HAP-1 (cell line): ENCODE results near the gene MYBPC2.
A peak's percentile ranks its signal among the peaks of the same experiment; 100 is the strongest.
"Not testable (repeated sequence)": the region's sequence is repeated elsewhere in the genome, so short reads cannot be mapped to it uniquely, and the experiment has no call there.

ENCODE experiments used
- DNase-seq, 2 experiments: peaks; one replicate each; pipeline ENCODE4 v3.0.0-alpha.2; 2016 to 2020; ENCODE audit warnings: low spot score in 2 of 2
- H3K27me3 ChIP-seq: fragments of 250-450 bp; sonication (Bioruptor Pico); 2 replicates; pipeline ENCODE4 v1.5.1; 2020; ENCODE audit warnings: low read depth, mild to moderate bottlenecking, moderate library complexity
- H3K36me3 ChIP-seq: fragments of 250-450 bp; sonication (Bioruptor Pico); replicated peaks from 2 replicates; pipeline ENCODE4 v1.5.1; 2020; ENCODE audit warnings: mild to moderate bottlenecking
- H3K4me1 ChIP-seq: fragments of 250-450 bp; sonication (Bioruptor Pico); 2 replicates; pipeline ENCODE4 v1.5.1; 2020; ENCODE audit warnings: mild to moderate bottlenecking
- H3K4me3 ChIP-seq: fragments of 250-450 bp; sonication (Bioruptor Pico); 2 replicates; pipeline ENCODE4 v1.5.1; 2020; ENCODE audit warnings: mild to moderate bottlenecking, moderate library complexity
- H3K9me3 ChIP-seq: fragments of 250-450 bp; sonication (Bioruptor Pico); 2 replicates; pipeline ENCODE4 v1.5.1; 2020; ENCODE audit warnings: mild to moderate bottlenecking, moderate library complexity
- in situ Hi-C: fragments of 300-500 bp; cut with MboI; formaldehyde crosslinking; loops from 3 replicates; pipeline ENCODE4 v1.14.3; 2020; ENCODE audit warnings: low sequenced_read_pairs, inconsistent platforms, mixed read lengths

MYBPC2 gene

DNA sequence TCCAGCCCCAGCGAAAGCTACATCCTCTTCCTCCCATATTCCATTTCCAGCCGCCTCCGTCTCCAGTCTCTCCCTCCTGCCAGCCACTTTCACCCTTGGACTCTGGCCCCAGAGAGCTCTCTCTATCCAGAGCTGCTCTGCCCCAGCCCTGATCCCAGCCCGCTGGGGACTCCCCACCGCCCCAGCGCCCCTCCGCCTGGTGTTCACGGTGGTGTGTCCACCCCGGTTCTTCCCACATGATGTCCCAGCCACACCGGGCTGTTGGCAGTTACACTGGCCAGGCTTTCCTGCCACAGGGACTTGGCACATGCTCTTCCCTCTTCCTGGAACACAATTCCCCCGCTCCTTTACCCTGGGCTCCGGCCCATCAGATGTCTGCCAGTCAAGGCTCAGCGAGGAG lies 32.3 kb downstream of the MYBPC2 start:
- Histone ChIP-seq H3K9me3 (no peaks in the 10 kb centered on the region), H3K36me3 (no peaks in the 10 kb centered on the region), H3K27me3 (0 out of 2 replicates have a peak, but pooled peaks cover 6% of the 10 kb centered on the region), H3K4me1 (no peaks in the 10 kb centered on the region), H3K4me3 (no peak overlapping the region)
- no peak for DNase-seq
- in situ Hi-C loops: no loop called here

- no peak overlapping the region for H3K4me3 ChIP-seq
- 0 out of 2 replicates have a peak, but pooled peaks cover 3% of the 10 kb centered on the region for H3K27me3 ChIP-seq
- H3K36me3 ChIP-seq: no peaks in the 10 kb centered on the region
- DNase-seq: peak in 1 of 2 experiments; percentile 51
- no peaks in the 10 kb centered on the region for H3K4me1 ChIP-seq
- H3K9me3 ChIP-seq: no peaks in the 10 kb centered on the region
- in situ Hi-C loops: no loop called here
These were observed 33.5 kb downstream of the MYBPC2 start for GRCh38 chr19:50465986-50466705.

GRCh38 chr19:50466706-50467039 lies 34.0 kb downstream of the MYBPC2 start:
- no peaks in the 10 kb centered on the region for H3K36me3 ChIP-seq
- in situ Hi-C loops: no loop called here
- H3K4me1 ChIP-seq: no peaks in the 10 kb centered on the region
- DNase-seq: no peak
- H3K27me3 ChIP-seq: 0 out of 2 replicates have a peak, but pooled peaks cover 3% of the 10 kb centered on the region
- H3K9me3 ChIP-seq: no peaks in the 10 kb centered on the region
- no peak overlapping the region for H3K4me3 ChIP-seq

DNA sequence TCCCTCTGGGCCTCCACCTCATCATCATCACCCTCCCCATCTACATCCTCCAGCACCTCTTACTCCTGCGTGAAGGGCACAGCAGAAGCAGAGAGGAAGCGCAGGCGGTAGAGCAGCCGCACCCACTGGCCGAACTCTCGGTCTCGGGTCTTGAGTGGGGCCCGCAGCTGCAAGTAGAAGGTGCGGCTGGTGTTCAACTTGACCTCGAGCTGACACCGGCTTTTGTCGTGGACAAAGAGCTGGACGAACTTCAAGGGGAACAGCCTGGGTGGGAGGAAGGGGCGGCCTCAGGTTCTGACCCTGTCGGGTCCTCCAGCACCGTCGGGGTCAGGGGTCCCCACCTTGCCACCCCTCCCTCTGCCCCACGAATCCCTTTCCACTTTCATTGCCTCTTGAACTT lies 34.9 kb downstream of the MYBPC2 start:
- H3K9me3 ChIP-seq: no peaks in the 10 kb centered on the region
- H3K36me3 ChIP-seq: no peaks in the 10 kb centered on the region
- DNase-seq: no peak
- H3K4me1 ChIP-seq: no peaks in the 10 kb centered on the region
- 0 out of 2 replicates have a peak, but pooled peaks cover 3% of the 10 kb centered on the region for H3K27me3 ChIP-seq
- no peak overlapping the region for H3K4me3 ChIP-seq
- in situ Hi-C loops: no loop called here

DNA sequence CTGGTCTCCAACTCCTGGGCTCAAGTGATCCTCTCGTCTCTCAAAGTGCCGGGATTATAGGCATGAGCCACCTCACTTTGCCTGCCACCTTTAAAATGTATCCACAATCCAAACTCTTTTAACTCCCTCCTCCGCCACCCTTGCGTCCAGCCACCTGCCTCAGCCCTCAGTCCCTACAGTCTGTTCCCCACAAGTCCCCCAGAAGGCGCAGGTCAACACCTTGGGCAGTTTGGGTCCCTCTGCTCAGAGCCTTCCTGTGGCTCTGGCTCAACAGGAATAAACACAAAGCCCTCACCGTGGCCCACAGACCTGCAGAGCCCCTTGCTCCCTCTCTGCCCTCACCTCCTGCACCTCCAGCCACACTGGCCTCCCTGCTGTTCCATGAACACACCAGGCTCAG lies 36.1 kb downstream of the MYBPC2 start:
- in situ Hi-C loops: no loop called here
- no peaks in the 10 kb centered on the region for H3K9me3 ChIP-seq
- H3K4me1 ChIP-seq: no peaks in the 10 kb centered on the region
- H3K36me3 ChIP-seq: no peaks in the 10 kb centered on the region
- 0 out of 2 replicates have a peak, but pooled peaks cover 3% of the 10 kb centered on the region for H3K27me3 ChIP-seq
- DNase-seq: no peak
- H3K4me3 ChIP-seq: no peak overlapping the region

DNA sequence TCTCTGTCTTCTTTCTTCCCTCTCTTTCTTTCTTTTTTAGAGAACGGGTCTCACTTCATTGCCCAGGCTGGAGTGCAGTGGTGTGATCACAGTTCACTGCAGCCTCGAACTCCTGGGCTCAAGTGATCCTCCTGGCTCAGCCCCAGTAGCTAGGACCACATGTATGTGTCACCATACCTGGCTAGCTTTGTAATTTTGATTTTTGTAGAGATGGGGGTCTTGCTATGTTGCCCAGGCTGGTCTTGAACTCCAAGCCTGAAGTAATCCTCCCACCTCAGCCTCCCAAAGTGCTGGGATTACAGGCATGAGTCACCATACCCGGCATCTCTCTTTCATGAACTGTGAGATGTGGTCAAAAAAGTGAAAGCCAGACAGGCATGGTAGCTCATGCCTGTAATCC lies 40.6 kb downstream of the MYBPC2 start:
- H3K9me3 ChIP-seq, H3K36me3 ChIP-seq, H3K4me1 ChIP-seq, H3K27me3 ChIP-seq, H3K4me3 ChIP-seq, DNase-seq, in situ Hi-C loops: not testable (repeated sequence)

- DNase-seq: no peak
- Histone ChIP-seq H3K4me3 (no peak overlapping the region), H3K4me1 (0 out of 2 replicates have a peak, but pooled peaks cover 4% of the 10 kb centered on the region), H3K9me3 (no peaks in the 10 kb centered on the region), H3K27me3 (no peaks in the 10 kb centered on the region), H3K36me3 (no peaks in the 10 kb centered on the region; the same call in 1 of the 2 replicates)
- in situ Hi-C loops: no loop called here
These were observed 42.4 kb downstream of the MYBPC2 start for GRCh38 chr19:50475101-50475568.

DNA sequence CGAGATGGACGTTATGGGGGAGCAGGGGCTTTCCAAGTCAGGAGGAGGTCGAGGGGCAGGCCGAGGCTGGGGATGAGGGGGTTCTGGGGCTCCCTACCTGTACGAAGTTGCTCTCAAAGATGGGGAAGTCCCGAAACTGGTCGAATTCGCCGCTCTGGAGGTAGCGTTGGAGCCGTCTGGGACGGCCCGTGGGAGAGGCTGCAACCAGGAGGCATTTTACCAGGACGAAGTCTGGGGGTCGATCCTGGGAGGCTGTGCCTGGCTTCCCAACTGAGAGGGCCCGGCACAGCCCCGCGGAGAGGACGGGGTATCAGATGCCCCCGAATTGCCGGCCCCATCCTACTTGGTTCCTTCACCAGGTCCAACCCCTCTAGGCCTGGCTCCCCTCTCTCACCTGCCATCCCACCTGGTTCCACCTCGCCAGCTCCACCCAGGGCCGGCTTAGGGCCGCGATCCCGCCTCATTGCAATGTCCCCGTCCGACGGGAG lies 43.1 kb downstream of the MYBPC2 start:
- no peak overlapping the region for H3K4me3 ChIP-seq
- no peaks in the 10 kb centered on the region for H3K27me3 ChIP-seq
- 0 out of 2 replicates have a peak, but pooled peaks cover 4% of the 10 kb centered on the region for H3K4me1 ChIP-seq
- H3K36me3 ChIP-seq: no peaks in the 10 kb centered on the region; the same call in 1 of the 2 replicates
- DNase-seq: no peak
- H3K9me3 ChIP-seq: no peaks in the 10 kb centered on the region
- in situ Hi-C loops: no loop called here

GRCh38 chr19:50476224-50476906 lies 43.7 kb downstream of the MYBPC2 start, which contains the start of the genes EMC10 and GARIN5A:
Gene EMC10, plus strand, starts transcription at chr19:50476507. Its CDS starts 38 bp downstream, at chr19:50476545.
Gene GARIN5A, minus strand, starts transcription at chr19:50476848. Its CDS starts 460 bp downstream, at chr19:50476388.
- in situ Hi-C loops: no loop called here

GRCh38 chr19:50476907-50477238 lies 44.2 kb downstream of the MYBPC2 start:
- H3K36me3 ChIP-seq: no peaks in the 10 kb centered on the region; the same call in 1 of the 2 replicates
- 0 out of 2 replicates have a peak, but pooled peaks cover 4% of the 10 kb centered on the region for H3K4me1 ChIP-seq
- no peaks in the 10 kb centered on the region for H3K27me3 ChIP-seq
- H3K4me3 ChIP-seq: peak overlapping the region; percentile 49
- in situ Hi-C loops: no loop called here
- H3K9me3 ChIP-seq: no peaks in the 10 kb centered on the region
- DNase-seq: no peak

More at GRCh38 chr19:50476224-50476906, 43.7 kb downstream of the MYBPC2 start, which contains the start of the genes EMC10 and GARIN5A:
- Histone ChIP-seq H3K9me3 (no peaks in the 10 kb centered on the region), H3K36me3 (no peaks in the 10 kb centered on the region; the same call in 1 of the 2 replicates), H3K27me3 (no peaks in the 10 kb centered on the region), H3K4me3 (peak within 1 kb of the TSS; percentile 49), H3K4me1 (0 out of 2 replicates have a peak, but pooled peaks cover 4% of the 10 kb centered on the region)
- DNase-seq: peak; percentile 75 to 92

DNA sequence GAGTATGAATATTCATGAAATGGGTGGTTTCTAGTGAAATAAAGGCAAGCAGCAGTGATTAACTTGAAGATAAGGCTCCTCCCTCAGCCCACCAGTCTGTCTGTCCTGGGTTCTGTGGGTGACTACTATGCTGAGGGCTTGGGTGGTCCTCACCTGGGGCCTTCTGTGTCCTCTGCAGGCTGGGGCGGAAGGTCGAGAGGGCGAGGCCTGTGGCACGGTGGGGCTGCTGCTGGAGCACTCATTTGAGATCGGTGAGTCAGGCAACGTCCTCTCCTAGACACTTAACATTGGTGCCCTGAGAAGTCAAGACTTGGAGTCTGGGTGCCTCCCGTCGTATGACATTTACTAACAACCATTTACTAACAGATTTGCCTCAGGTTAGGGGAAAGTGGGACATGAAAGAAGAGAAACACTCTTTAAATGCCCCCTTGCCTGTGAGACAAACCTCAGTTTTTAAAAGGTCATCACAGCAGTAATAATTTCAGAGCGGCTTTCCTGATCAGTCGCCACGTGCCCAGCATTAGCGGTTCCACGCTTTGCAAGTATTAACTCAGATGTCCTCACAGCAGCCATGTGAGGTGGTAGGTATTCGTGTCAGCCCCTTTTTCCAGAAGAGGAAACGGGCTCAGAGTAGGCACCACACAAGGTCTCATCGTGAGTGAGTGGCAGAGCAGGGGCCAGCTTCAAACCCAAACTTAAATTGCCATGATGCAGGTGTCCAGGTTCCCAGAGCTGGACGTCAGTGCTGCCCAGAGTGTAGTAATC lies 45.2 kb downstream of the MYBPC2 start:
- Histone ChIP-seq H3K4me3 (no peak overlapping the region; the same call in 1 of the 2 replicates), H3K36me3 (no peaks in the 10 kb centered on the region; the same call in 1 of the 2 replicates), H3K27me3 (no peaks in the 10 kb centered on the region), H3K4me1 (0 out of 2 replicates have a peak, but pooled peaks cover 4% of the 10 kb centered on the region), H3K9me3 (no peaks in the 10 kb centered on the region)
- no peak for DNase-seq
- in situ Hi-C loops: no loop called here

GRCh38 chr19:50478901-50479715 lies 46.4 kb downstream of the MYBPC2 start:
- DNase-seq: peak; percentile 74 to 89
- no peak overlapping the region for H3K4me3 ChIP-seq
- H3K36me3 ChIP-seq: no peaks in the 10 kb centered on the region; the same call in 1 of the 2 replicates
- no peaks in the 10 kb centered on the region for H3K9me3 ChIP-seq
- in situ Hi-C loops: no loop called here
- H3K27me3 ChIP-seq: no peaks in the 10 kb centered on the region
- 0 out of 2 replicates have a peak, but pooled peaks cover 4% of the 10 kb centered on the region for H3K4me1 ChIP-seq
